GM19452 (cell line): ENCODE measurements around the gene MTMR10.

ENCODE experiments used
- ATAC-seq: cut with Tn5 transposase; IDR thresholded peaks from one replicate; pipeline ENCODE4 v1.9.1; 2021; ENCODE audit not compliant: unreplicated experiment

The MTMR10 gene

GRCh38 chr15:31014608-31014925 lies 23.1 kb upstream of the MTMR10 start:
- ATAC-seq = no peak

GRCh38 chr15:31013863-31014607 lies 22.6 kb upstream of the MTMR10 start:
- ATAC-seq = peak; percentile 74

- no peak for ATAC-seq
These were observed 21.0 kb upstream of the MTMR10 start for GRCh38 chr15:31012455-31012854.

GRCh38 chr15:31010036-31010435 lies 18.6 kb upstream of the MTMR10 start:
- ATAC-seq = no peak

GRCh38 chr15:31005660-31006059 lies 14.2 kb upstream of the MTMR10 start:
- no peak for ATAC-seq

GRCh38 chr15:31004220-31004733 lies 12.8 kb upstream of the MTMR10 start:
- ATAC-seq = peak; percentile 92

GRCh38 chr15:31001702-31002101 lies 10.3 kb upstream of the MTMR10 start:
- ATAC-seq = no peak

- ATAC-seq = no peak
These were observed 8.3 kb upstream of the MTMR10 start for GRCh38 chr15:30999729-31000128.

- ATAC-seq = no peak
These were observed 5.8 kb upstream of the MTMR10 start for GRCh38 chr15:30997270-30997669.

GRCh38 chr15:30992249-30992864 lies 929 bp upstream of the MTMR10 start:
- no peak for ATAC-seq

GRCh38 chr15:30990446-30991254 lies 778 bp downstream of the MTMR10 start:
- peak; percentile 17 for ATAC-seq

GRCh38 chr15:30990036-30990435 lies 1.4 kb downstream of the MTMR10 start:
- ATAC-seq = no peak

- ATAC-seq = no peak
These were observed 6.3 kb downstream of the MTMR10 start for GRCh38 chr15:30985081-30985531.

- ATAC-seq = no peak
These were observed 6.9 kb downstream of the MTMR10 start for GRCh38 chr15:30984542-30984941.

GRCh38 chr15:30984118-30984517 lies 7.3 kb downstream of the MTMR10 start:
- no peak for ATAC-seq

- no peak for ATAC-seq
These were observed 12.0 kb downstream of the MTMR10 start for GRCh38 chr15:30979457-30979856.

GRCh38 chr15:30978328-30978727 lies 13.1 kb downstream of the MTMR10 start:
- no peak for ATAC-seq

GRCh38 chr15:30974112-30974511 lies 17.3 kb downstream of the MTMR10 start:
- ATAC-seq = peak; percentile 57

GRCh38 chr15:30973379-30973778 lies 18.0 kb downstream of the MTMR10 start:
- no peak for ATAC-seq

GRCh38 chr15:30969724-30970123 lies 21.7 kb downstream of the MTMR10 start:
- no peak for ATAC-seq

- ATAC-seq = no peak
These were observed 27.7 kb downstream of the MTMR10 start for GRCh38 chr15:30963681-30964080.

- ATAC-seq = no peak
These were observed 28.8 kb downstream of the MTMR10 start for GRCh38 chr15:30962659-30963058.
